ENCODE results near the gene GPR137B. TPM values are rescaled to one million over a fixed set of nuclear protein-coding genes. Genes with fewer than 3 reads are reported as not detected.

The GPR137B gene
- polyA plus RNA-seq, 1 donor from 2014 or later = 8.2 TPM

DNA sequence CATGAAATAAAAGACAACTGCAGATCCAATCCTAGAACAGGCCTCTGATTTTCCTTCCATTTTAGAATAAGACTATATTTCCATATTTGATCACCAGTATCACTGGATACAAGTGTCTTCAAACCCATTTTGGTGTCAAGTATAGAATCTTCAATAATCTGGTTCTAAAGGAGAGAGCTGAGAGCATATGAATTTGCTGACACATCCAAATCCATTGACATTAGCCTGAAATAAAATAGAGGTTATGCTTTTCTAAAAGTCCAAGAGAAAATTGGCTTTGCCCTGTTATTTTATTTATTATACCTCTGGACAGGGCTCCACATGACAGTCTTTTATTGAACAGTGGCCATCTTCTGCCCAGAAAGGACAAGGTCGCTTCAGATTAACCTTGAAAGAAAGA lies 110.8 kb downstream of the GPR137B start:
- H3F3A ChIP-seq (ENCODE audit: insufficient read depth, low read length, poor library complexity, severe bottlenecking) = no peaks in the 10 kb centered on the region
- no peak overlapping the region for H3K9ac ChIP-seq (ENCODE audit: low read length)
- H4K20me1 ChIP-seq (ENCODE audit: insufficient read depth) = no peaks in the 10 kb centered on the region
- no peaks in the 10 kb centered on the region for H3K9me3 ChIP-seq (ENCODE audit: low read length)
- no peak overlapping the region for H3K27ac ChIP-seq (ENCODE audit: low read length)
- no peak overlapping the region for H2AFZ ChIP-seq (ENCODE audit: low read depth, low read length)
- no peaks in the 10 kb centered on the region for H3K27me3 ChIP-seq (ENCODE audit: insufficient read depth, low read depth, low read length)
- no peaks in the 10 kb centered on the region for H3K9me2 ChIP-seq (ENCODE audit: insufficient read depth, low read length)
- no peak for TF ChIP-seq SMC3 (conservative IDR thresholded peaks at IDR 0.05; ENCODE audit: poor library complexity)
- no peak for TF ChIP-seq TAF1 (IDR thresholded peaks at IDR 0.05; ENCODE audit: low read depth)
- TF ChIP-seq REST (IDR thresholded peaks at IDR 0.05; ENCODE audit: borderline replicate concordance) = no peak
- TF ChIP-seq EP300 (conservative IDR thresholded peaks at IDR 0.05; ENCODE audit: poor library complexity, severe bottlenecking) = no peak
- no peak for TF ChIP-seq MXI1 (conservative IDR thresholded peaks at IDR 0.05; ENCODE audit: poor library complexity, severe bottlenecking)
- TF ChIP-seq RAD21 (conservative IDR thresholded peaks at IDR 0.05) = no peak
- TF ChIP-seq EZH2 (IDR thresholded peaks at IDR 0.05; ENCODE audit: borderline replicate concordance, insufficient read depth, low read length, poor library complexity, severe bottlenecking) = no peak
- no peak for TF ChIP-seq CTCF (IDR thresholded peaks at IDR 0.05; ENCODE audit: poor library complexity, severe bottlenecking)
- TF ChIP-seq POLR2AphosphoS5 (IDR thresholded peaks at IDR 0.05) = no peak
- H3K4me3 ChIP-seq (ENCODE audit: low read length) = no peak overlapping the region
- no peaks in the 10 kb centered on the region for H3K36me3 ChIP-seq (ENCODE audit: insufficient read depth, low read length)
- H3K4me2 ChIP-seq (ENCODE audit: low read length) = no peak overlapping the region
- H3K79me2 ChIP-seq (replicated peaks; ENCODE audit: insufficient read depth, low read length) = no peaks in the 10 kb centered on the region

GRCh38 chr1:236253918-236254637 lies 111.7 kb downstream of the GPR137B start:
- Histone ChIP-seq H3K36me3 (ENCODE audit: insufficient read depth, low read length) (no peaks in the 10 kb centered on the region), H3K27ac (ENCODE audit: low read length) (no peak overlapping the region)

More at GRCh38 chr1:236253918-236254637, 111.7 kb downstream of the GPR137B start:
- Histone ChIP-seq H3K27me3 (ENCODE audit: insufficient read depth, low read depth, low read length) (no peaks in the 10 kb centered on the region), H3K4me3 (ENCODE audit: low read length) (no peak overlapping the region), H3F3A (ENCODE audit: insufficient read depth, low read length, poor library complexity, severe bottlenecking) (no peaks in the 10 kb centered on the region), H4K20me1 (ENCODE audit: insufficient read depth) (no peaks in the 10 kb centered on the region), H2AFZ (ENCODE audit: low read depth, low read length) (no peak overlapping the region), H3K9ac (ENCODE audit: low read length) (no peak overlapping the region), H3K9me3 (ENCODE audit: low read length) (no peaks in the 10 kb centered on the region), H3K9me2 (ENCODE audit: insufficient read depth, low read length) (no peaks in the 10 kb centered on the region), H3K4me2 (ENCODE audit: low read length) (no peak overlapping the region), H3K79me2 (replicated peaks; ENCODE audit: insufficient read depth, low read length) (no peaks in the 10 kb centered on the region)
- no peak for TF ChIP-seq TAF1 (IDR thresholded peaks at IDR 0.05; ENCODE audit: low read depth)
- no peak for TF ChIP-seq POLR2AphosphoS5 (IDR thresholded peaks at IDR 0.05)
- TF ChIP-seq CTCF (IDR thresholded peaks at IDR 0.05; ENCODE audit: poor library complexity, severe bottlenecking) = no peak
- no peak for TF ChIP-seq RAD21 (conservative IDR thresholded peaks at IDR 0.05)
- TF ChIP-seq SMC3 (conservative IDR thresholded peaks at IDR 0.05; ENCODE audit: poor library complexity) = no peak
- no peak for TF ChIP-seq EP300 (conservative IDR thresholded peaks at IDR 0.05; ENCODE audit: poor library complexity, severe bottlenecking)
- no peak for TF ChIP-seq EZH2 (IDR thresholded peaks at IDR 0.05; ENCODE audit: borderline replicate concordance, insufficient read depth, low read length, poor library complexity, severe bottlenecking)
- no peak for TF ChIP-seq REST (IDR thresholded peaks at IDR 0.05; ENCODE audit: borderline replicate concordance)
- TF ChIP-seq MXI1 (conservative IDR thresholded peaks at IDR 0.05; ENCODE audit: poor library complexity, severe bottlenecking) = no peak
